ENCODE results near the gene SCGN.

SCGN gene

DNA sequence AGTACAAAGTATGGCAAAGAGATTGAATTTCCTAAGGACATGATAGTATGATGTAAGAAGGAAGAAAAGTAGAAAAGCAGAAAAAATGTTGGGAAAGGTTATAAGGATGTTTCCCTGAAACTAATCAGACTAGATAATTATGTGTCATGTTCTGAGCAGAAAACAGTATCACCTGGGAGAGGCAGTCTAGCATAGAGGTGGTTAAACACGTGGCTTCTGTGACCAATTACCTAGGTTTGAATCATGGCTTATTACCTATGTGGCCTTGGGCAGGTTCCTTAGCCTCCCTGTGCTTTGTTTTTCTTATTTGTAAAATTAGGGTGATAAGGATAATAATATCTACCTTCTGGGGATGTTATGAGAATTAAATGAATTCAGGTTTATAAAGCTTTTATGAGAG is 38.0 kb downstream of the SCGN start:
- FAIRE-seq = no peak

DNA sequence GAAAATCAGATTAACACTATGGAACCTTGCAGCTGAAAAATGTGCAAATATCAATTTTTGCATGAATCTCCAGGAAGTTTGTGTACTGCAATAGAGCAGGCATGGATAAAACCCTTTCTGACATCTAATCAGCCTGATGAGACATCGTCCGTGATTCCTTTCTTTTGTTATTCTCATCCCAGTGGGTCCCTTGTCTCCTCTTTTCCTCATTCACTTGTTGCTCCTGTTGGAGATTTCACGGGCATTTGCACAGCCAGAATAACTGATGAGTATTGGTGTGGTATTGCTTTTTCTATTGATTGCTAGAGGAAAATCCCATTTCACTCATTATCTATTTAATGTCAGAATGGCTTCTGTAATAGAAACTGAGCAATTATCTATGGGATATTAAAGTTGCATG is 39.9 kb downstream of the SCGN start:
- no peak for FAIRE-seq

DNA sequence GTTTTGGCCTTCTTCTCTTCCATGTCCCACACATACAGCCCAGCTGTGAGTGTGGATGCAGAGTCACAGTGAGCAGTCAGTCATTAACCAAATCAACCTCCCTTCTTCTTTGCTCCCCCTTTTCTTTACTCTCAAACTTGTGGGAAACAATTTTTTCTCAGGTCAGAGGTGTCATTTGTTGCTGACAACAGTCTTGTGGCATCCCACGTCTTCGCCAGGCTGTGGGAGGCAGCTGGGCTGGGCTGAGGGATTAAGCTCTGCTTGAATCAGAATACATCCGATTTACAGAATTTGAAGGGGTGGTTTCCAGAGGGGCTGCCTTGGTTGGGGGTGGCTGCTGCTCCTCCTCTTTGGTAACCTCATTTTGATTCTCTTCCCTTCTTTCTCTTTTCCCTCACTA is 40.5 kb downstream of the SCGN start:
- FAIRE-seq = no peak

DNA sequence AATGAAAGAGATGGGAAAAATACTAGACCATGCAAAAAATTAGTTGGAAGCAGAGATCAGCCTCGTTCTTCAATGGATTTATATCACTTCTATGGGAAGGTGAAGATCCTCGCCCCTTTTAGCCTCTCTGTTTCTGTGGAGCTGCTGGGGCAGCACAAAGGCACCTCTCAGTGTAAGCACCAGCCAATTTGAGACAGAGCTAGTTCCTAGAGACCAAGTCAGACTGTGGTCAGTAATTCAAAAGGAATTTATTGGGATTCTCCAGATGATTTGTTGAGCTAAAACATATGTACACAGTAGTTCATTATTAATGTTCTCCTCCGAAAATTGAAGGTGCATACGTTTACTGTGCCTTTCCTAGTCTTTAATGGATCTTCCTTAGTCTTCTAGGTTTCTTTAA is 42.4 kb downstream of the SCGN start:
- no peak for FAIRE-seq

DNA sequence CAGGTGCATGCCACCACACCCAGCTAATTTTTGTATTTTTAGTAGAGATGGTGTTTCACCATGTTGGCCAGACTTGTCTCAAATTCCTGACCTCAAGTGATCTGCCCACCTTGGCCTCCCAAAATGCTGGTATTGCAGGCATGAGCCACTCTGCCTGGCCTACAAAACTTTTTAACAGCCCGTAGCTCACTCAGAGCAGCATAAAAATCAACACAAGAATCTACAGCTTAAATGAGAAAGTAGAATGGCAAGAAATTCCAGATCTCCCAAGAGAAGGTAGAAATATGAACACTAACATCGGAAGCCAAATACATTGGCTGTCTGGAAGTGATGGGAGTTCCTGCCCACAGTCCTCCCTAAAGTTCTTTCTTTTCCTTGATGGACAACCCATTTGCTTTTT is 43.7 kb downstream of the SCGN start:
- no peak for FAIRE-seq

DNA sequence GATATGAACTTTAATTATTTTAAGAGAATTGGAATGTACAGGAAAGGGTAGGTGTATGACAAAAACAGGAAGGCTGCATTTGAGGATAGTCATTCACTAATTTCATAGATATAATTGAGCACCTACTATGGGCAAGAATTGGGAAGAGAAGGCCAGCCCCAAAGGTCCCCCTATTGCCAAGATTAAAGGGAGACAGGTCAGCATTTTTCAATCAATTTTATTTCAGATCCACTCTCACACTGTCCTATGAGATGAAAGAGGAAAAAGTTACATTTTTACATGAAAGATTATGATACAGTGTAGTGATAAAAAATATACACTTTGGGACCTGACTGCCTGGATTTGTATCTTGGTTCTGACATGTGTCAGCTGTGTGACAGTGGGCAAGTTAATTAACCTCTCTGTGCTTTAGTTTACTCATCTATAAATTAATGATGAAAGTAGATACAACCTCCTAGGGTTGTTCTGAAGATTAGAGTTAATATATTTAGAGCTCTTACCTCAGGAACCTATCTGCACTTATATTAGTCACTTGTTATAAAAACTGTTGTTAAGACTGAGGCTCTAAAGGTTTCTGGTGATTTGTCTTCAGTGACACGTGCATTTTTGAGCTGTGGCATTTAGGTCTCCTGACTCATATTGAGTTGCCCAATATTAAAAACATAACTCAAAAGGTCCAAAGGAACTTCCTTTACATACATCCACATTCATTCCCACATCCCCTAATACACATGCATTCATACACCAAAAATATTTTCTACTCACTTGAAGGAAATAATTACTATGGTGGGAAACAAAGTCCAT is 45.7 kb downstream of the SCGN start:
- no peak for FAIRE-seq

DNA sequence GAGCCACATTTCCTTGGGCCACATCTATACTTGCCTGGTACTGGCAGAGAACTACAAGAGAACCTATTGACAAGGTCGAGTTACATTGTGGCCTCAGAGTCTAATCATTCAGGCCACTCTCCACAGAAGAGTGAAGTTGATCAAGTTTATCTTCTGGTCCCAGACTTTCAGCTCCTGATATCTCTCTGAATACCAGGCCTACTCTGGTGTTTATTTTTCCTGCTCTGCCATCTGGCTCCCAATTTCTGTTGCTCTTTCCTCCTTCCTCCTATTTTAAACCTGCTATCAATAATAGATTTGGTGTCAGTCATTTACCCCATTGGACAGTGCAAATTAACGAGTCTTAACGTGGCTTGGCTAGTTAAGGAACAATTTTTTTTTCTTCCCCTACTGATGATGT is 46.6 kb downstream of the SCGN start:
- no peak for FAIRE-seq

DNA sequence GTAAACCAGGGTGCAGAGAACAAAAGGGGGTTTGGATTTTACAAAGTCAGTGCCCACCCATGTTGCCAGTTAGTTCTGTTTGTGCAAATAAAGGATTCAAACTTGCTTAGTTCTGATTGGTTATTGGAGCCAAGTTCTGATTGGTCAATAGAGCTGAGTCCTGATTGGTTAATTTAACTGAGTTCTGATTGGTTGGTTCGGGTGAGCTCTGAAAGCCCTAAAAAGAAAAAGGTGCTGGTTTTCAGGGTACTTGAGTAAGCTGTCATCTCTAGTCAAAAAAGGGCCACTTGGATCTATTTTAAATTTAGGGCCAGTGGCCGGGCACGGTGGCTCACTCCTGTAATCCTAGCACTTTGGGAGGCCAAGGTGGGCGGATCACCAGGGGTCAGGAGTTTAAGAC is 47.6 kb downstream of the SCGN start:
- no peak for FAIRE-seq

DNA sequence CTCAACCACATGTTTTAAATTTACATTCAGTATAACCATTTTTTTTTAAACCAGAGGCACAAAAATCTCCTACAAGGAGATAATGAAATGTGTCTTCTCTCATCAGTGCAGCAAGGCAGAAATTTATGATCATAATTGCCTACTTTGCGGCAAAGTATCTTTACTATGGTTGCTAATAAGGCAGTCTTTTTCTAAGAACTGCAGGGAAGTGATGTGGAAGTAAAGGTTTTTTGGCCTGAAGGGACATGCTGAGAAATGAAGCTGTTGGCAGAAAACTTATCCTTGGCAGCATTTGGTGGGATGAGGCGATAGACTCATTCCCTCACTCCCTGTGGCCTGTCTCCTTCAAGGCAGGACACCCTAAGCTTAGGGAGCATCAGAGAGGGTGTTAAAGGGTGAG is 48.7 kb downstream of the SCGN start:
- FAIRE-seq = no peak

DNA sequence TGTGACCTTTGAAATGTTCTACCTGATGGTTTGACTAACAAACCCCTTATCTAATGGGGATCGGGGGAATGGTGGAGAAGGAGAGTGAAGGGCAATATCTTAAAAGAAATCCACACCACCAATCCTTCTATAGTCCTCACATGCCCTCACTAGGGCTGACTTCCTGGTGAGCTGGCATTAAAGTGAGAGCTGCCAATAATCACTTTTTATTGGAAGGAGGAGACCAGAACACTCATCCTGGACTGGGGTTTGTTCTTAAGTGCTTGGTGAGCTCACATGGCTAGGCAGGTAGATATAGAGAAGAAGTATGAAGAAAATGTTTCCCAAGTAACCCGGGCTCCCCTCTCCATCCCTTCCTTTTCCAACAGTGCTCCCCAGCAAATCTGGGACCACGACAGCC is 49.8 kb downstream of the SCGN start:
- FAIRE-seq = no peak

DNA sequence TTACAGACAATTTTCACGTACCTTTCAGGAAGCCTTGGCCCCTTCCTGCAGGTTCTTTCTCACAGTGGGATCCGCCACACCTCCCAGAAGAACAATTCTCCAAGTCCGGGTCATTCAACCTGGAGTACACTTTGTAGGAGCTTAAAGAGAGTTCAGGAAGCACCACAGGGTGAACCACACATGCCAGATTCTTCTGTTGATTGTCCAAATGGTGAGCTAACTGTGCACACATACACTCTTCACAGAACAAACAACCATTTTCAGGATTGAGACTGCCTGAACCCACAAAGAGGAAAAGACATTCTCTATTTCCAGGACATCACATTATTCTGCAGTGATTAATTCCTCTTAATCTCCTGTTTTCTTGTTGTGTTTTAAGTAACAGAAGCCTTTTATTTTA is 51.0 kb downstream of the SCGN start:
- no peak for FAIRE-seq

DNA sequence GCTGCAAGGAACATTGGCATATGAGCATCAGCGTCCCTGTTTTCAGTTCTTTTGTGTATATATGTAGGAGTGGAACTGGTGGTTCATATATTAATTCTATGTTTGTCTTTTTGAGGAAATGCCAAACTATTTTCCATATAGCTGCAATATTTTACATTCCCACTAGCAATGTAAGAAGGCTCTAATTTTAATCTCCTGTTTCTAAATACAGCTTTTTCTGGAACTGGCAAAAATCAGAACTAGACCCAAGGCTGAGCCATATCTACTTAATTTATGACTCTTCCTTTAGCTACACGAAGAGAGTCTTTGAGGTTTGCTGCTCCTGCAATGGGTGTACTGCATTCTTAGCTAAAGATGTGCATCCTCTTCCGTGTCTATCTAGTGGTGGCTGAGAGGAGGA is 52.0 kb downstream of the SCGN start:
- no peak for FAIRE-seq

DNA sequence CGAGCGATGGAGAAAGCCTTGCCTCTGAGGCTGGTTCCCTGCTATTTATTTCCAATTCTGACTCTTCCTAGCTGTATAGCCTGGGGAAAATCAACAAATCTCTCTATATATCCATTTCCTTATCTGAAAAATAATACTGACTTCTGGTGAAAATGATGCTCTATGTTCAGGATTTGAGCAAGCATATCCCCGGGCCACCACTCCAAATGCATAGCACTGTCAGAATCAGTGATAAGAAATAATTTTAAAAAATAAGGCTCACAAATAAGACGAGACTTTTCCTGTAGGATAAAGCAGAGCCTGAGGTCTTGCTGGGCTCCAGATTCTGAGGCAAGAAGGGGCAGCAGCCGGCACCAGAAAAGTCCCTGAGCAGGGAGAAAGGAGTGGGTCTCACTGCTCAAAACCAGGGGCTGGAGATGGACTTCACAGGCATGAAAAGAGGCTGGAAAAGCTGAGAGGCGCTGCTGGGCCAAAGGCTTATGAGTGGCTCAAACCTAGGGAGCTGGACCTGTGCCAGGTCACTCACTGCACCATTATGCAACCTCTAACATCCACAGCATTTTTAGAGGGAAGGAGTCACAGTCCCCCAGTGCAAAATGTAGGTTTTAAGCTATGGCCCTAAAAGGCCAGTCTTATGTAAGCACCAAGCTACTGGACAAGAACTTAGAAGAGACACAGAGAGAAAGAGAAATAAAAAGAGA is 54.4 kb downstream of the SCGN start:
- no peak for FAIRE-seq

DNA sequence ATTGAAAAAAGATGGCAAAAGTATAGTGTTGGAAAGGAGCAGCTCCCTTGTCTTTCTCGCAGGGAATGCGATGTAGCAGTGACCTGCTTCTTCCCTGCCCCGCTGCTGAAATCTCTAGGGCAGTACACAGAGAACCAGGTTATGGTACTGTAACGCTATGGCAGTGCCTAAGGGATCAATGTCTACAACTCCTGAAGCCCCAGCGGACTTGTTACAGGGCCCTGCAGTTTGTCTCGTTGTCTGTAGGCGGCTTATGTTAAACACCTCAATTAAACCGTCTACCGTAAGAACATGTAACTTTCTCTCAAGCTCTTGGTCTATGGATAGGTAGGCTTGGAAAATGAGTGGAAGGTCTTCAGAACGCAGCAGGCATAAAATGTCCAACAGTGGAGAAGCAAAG is 57.7 kb downstream of the SCGN start:
- no peak for FAIRE-seq

DNA sequence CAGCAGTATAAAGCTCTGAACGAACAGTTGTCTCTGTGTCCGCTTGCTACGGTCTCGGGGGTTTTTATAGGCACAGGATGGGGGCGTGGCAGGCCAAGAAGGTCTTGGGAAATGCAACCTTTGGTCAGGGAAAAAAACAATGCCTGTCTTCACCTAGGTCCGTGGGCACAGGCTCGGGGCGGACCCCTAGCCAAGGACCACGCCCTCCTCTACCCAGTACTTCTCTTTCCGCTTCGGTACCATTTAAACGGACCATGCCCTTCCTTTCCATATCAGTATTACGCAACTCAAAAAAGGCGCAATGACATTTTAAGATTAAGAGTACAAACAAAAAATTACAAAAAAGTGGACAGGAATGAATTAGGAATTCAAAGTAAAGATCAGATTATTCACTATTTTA is 58.3 kb downstream of the SCGN start:
- no peak for FAIRE-seq

DNA sequence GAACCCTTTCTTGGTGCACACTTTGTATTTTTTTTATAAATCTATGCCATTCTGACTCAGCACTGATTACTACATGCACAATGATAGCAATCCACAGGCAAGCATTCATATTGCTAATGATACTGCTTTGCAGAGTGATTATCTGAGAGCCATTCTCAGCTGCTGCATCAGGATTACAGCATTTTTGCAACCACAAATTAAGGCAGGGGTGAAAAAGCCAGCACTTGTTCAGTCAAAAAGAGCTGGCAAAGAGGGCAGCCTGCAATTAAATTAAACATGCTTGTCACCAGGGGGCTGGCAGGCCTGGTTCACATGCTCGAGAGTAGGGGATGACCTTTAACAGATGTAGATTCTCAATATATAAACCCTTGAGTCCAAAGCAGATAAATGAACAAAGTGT is 61.8 kb downstream of the SCGN start:
- FAIRE-seq = no peak

DNA sequence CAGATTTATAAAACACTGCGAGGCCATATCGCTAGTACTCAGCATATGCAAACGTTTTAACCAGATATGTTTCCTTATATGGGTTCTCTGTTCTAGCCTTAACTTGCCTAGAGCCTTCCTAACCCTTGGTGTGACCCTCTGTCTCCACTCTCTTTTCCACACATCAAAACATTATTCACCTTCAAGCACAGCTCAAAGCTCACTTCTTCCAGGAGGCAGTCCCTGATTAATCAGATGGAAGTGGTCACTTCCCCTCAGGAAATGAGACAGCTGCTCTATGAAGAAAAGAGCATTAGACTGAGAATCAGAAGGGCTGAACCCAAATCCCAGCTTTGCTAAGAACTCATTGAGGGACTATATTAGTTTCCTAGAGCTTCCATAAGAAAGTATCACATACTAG is 62.8 kb downstream of the SCGN start:
- FAIRE-seq = no peak

DNA sequence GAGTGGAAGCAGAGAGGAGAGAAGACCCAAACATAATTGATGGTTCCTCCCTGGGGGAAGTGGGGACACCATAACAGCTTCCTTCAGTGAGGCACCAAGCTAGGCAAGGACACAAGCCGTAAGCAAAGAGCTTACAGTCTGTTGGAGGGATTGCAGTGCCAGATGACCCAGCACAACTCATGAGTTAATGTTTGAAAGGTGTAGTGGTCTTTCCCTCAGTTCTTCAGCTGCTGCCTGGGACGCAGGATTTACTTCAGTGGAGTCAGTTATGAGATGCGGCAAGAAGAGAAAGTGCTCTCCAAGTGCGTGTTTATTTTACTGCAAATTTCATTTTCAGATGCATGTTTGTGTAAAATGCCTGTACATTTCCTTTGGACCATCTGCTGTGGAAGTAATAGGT is 63.8 kb downstream of the SCGN start:
- FAIRE-seq = no peak

DNA sequence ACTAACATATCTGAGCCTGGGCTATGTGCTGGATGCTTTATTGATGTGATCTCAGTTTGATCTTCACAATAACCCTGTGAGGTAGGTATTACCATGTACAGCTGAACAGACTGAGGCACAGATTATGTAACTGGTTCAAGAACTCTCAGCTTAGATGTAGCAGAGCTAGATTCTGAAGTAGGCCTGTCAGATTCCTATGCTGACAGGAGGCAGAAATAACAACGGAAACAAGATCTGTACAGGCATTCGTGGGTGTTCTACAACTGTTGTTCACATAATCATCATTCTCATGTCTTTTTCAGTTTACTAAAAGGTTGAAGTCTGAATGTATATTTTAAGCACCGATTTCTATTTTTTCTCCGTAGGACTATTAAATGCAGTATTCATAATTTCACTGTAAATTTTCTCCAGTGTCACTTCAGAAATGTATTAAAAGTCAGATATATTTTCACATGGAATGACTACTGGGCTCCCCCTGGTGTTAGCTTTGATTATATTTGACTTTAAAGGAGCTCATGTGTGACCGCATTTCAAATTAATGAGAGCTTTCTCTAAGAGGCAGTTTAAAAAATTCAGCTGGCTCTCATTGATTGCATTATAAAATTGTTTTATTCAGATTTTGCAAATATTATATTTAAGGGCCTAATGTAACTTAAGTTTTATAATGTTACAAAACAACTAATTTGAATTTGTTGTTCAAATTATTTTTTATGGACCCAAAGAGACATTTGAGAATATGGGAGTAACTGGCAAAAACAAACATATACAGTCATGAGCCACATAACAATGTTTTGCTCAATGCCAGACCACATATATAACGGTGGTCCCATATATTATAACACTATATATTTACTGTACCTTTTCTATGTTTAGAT is 66.1 kb downstream of the SCGN start:
- FAIRE-seq = peak; percentile 80

DNA sequence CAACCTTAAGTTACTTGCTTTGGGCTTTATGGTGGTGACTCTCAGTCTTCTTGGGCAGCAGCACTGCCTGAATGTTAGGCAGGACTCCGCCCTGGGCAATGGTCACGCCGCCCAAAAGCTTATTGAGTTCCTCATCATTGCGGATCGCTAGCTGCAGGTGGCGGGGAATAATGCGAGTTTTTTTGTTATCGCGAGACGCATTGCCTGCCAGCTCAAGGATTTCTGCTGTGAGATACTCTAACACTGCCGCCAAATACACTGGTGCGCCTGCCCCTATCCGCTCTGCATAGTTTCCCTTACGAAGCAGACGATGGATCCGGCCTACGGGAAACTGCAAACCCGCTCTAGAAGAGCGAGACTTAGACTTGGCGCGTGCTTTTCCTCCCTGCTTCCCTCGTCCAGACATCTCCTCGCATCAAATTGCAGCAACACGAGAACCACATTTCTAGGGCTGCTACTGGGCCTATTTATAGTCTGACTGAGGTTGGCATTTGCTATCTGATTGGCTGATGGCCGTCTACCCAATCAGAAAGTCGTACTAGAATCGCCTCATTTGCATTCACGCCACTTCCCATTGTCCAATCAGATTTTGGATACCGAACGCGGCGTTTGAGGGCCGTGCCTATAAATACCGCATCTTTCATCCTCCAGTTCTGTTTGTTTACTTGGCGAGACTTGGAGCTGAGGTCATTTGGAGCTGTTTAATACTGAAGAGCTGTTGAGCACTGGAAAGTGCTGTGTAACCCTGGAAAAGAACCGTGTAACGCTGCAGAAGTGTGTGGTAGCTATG is 74.3 kb downstream of the SCGN start:
- no peak for FAIRE-seq

DNA sequence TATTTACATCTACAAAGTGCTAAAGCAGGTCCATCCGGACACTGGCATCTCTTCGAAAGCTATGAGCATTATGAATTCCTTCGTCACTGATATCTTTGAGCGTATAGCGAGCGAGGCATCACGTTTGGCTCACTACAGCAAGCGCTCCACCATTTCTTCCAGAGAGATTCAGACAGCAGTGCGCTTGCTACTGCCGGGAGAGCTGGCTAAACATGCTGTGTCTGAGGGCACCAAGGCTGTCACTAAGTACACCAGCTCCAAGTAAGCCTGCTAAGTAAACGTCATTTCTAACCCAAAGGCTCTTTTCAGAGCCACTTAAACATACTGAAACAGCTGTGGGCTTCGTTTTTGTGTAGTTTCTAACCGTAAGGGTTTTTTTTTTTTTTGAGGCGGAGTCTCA is 75.0 kb downstream of the SCGN start:
- FAIRE-seq = no peak

DNA sequence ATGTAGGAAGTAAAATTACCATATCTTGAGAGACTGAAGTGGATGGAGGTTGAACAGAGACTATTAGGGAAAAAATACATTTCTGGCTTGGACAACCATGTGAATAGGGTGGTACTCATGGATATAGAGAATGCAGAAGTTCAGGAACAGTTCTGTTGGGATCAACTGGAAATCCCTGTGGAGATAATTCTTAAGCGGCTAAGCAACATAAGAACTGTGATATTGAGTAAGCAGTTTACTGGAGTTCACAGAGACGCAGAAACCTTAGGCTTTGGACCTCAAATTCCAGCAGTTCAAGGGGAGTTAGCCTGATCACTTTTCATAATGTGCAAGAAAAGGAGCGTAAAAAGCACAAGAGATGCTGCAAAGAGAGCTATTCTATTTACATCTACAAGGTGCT is 78.9 kb downstream of the SCGN start:
- no peak for FAIRE-seq

DNA sequence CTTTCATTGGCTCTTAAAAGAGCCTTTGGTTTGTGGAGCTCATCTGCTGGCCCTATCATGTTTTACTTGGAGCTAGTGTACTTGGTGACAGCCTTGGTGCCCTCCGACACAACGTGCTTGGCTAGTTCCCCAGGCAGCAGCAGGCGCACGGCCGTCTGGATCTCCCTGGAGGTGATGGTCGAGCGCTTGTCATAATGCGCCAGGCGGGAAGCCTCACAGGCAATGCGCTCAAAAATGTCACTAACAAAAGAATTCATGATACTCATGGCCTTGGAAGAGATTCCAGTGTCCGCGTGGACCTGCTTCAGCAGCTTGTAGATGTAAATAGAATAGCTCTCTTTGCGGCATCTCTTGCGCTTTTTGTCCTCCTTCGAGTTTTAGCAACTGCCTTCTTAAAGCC is 79.7 kb downstream of the SCGN start:
- no peak for FAIRE-seq

Measured in endometrium (tissue), 2 donors.